GM12878 (cell line): ENCODE data around the gene SASH1. TPM values are rescaled to one million over a fixed set of nuclear protein-coding genes. Genes with fewer than 3 reads are reported as not detected.

Experiments
- ATAC-seq: fragments of 200-7000 bp; cut with Tn5 transposase; 3 replicates; pipeline ENCODE4 v1.9.1; 2020; ENCODE audit warnings: mild to moderate bottlenecking, moderate library complexity
- BruUV-seq: library from RNA; stranded (reverse); fragments of 400-500 nt; replicated peaks from 2 replicates; lab custom pipeline; 2021; lab: Mats Ljungman, UMichigan
- CTCF ChIA-PET: fragments of 300-600 bp; sonication (Branson Sonifier 250); formaldehyde crosslinking; extraction: SDS; loops from one replicate; lab custom pipeline; 2021; ENCODE audit warnings: inconsistent platforms; lab: Yijun Ruan, JAX
- POLR2A ChIA-PET: fragments of 350-600 bp; formaldehyde crosslinking; extraction: SDS; loops from one replicate; lab custom pipeline; 2021; ENCODE audit warnings: inconsistent platforms; lab: Charles Lee
- RAD21 ChIA-PET: fragments of 300-600 bp; sonication (Branson Sonifier 250); formaldehyde crosslinking; loops from one replicate; lab custom pipeline; 2023; ENCODE audit warnings: antibody characterized with exemption; ENCODE audit not compliant: unreplicated experiment; lab: Charles Lee
- SMC1A ChIA-PET: fragments of 300-600 bp; sonication (Branson Sonifier 250); formaldehyde crosslinking; loops from one replicate; lab custom pipeline; 2023; ENCODE audit not compliant: unreplicated experiment, uncharacterized antibody; lab: Charles Lee
- DNase-seq: peaks from one replicate; pipeline ENCODE4 v3.0.0-alpha.2; 2011; ENCODE audit warnings: low read depth, low spot score
- FAIRE-seq: peaks from 3 replicates; lab custom pipeline; 2011; peaks lifted over from hg19 to GRCh38; lab: Jason Lieb, UNC
- H2AFZ ChIP-seq: 2 replicates; pipeline ENCODE4 v1.6.0; 2011; ENCODE audit warnings: low read depth, low read length, control low read depth; ENCODE audit not compliant: control insufficient read depth
- H3K27ac ChIP-seq: 2 replicates; pipeline ENCODE4 v1.5.1; 2011; ENCODE audit warnings: control low read depth; ENCODE audit not compliant: control insufficient read depth, insufficient read depth
- H3K27me3 ChIP-seq, 2 experiments: replicated peaks in 1 of 2; 2 replicates each; pipeline versions ENCODE4 v1.6.0 to v1.6.1; 2011; ENCODE audit warnings: low read length in 1 of 2; ENCODE audit not compliant: control insufficient read depth in 2 of 2, insufficient read depth in 2 of 2
- H3K36me3 ChIP-seq, 2 experiments: 2 replicates each; pipeline ENCODE4 v1.5.1; 2011; ENCODE audit warnings: low read length in 1 of 2; ENCODE audit not compliant: control insufficient read depth in 2 of 2, insufficient read depth in 2 of 2
- H3K4me1 ChIP-seq: 2 replicates; pipeline ENCODE4 v1.6.1; 2011; ENCODE audit warnings: mild to moderate bottlenecking, low read length, moderate library complexity, mixed read lengths; ENCODE audit not compliant: control insufficient read depth, insufficient read depth
- H3K4me2 ChIP-seq: 2 replicates; pipeline ENCODE4 v1.6.0; 2011; ENCODE audit warnings: control low read depth; ENCODE audit not compliant: control insufficient read depth, insufficient read depth
- H3K4me3 ChIP-seq: fragments of 200-600 bp; sonication (generic); 2 replicates; pipeline ENCODE4 v1.5.1; 2016
- H3K79me2 ChIP-seq: 2 replicates; pipeline ENCODE4 v1.6.0; 2011; ENCODE audit warnings: low read length; ENCODE audit not compliant: control insufficient read depth, insufficient read depth
- H3K9ac ChIP-seq: 2 replicates; pipeline ENCODE4 v1.8.0; 2011; ENCODE audit warnings: low read length, control low read depth, mixed read lengths; ENCODE audit not compliant: control insufficient read depth, insufficient read depth
- H3K9me3 ChIP-seq: replicated peaks from 3 replicates; pipeline ENCODE4 v1.5.1; 2011; ENCODE audit warnings: mild to moderate bottlenecking, low read length; ENCODE audit not compliant: control insufficient read depth, insufficient read depth
- H4K20me1 ChIP-seq: 2 replicates; pipeline ENCODE4 v1.6.0; 2011; ENCODE audit not compliant: control insufficient read depth, insufficient read depth
- BMI1 ChIP-seq: fragments of 450-650 bp; IDR thresholded peaks from 2 replicates; pipeline ENCODE4 v1.6.1; 2016; ENCODE audit warnings: mild to moderate bottlenecking, moderate library complexity, borderline replicate concordance
- CHD1 ChIP-seq: IDR thresholded peaks from 2 replicates; pipeline ENCODE4 v1.6.1; 2012; ENCODE audit warnings: low read depth, low read length, improper control_type of control experiment
- CREM ChIP-seq: IDR thresholded peaks from 2 replicates; pipeline ENCODE4 v1.6.1; 2014; ENCODE audit warnings: antibody characterized with exemption, low read depth
- FOXK2 ChIP-seq: fragments of 450-650 bp; IDR thresholded peaks from 2 replicates; pipeline ENCODE4 v1.6.1; 2017; ENCODE audit warnings: mild to moderate bottlenecking, moderate library complexity
- POLR2AphosphoS2 ChIP-seq: IDR thresholded peaks from 2 replicates; pipeline ENCODE4 v1.6.1; 2011; ENCODE audit warnings: low read depth, mild to moderate bottlenecking, low read length, improper control_type of control experiment, moderate library complexity
- RELA ChIP-seq: fragments of 450-650 bp; IDR thresholded peaks from 2 replicates; pipeline ENCODE4 v1.8.0; 2014; ENCODE audit warnings: borderline replicate concordance; ENCODE audit not compliant: partially characterized antibody
- SIX5 ChIP-seq: IDR thresholded peaks from 2 replicates; pipeline ENCODE4 v1.6.1; 2011; ENCODE audit warnings: mild to moderate bottlenecking, low read depth, low read length, moderate library complexity; ENCODE audit not compliant: severe bottlenecking
- SKIL ChIP-seq: fragments of 450-650 bp; IDR thresholded peaks from 2 replicates; pipeline ENCODE4 v1.6.1; 2017; ENCODE audit warnings: mild to moderate bottlenecking, low read depth, inconsistent platforms; ENCODE audit not compliant: poor library complexity, severe bottlenecking
- STAT3 ChIP-seq: IDR thresholded peaks from 2 replicates; pipeline ENCODE4 v1.6.1; 2011; ENCODE audit warnings: low read depth, low read length, improper control_type of control experiment
- ZNF24 ChIP-seq: fragments of 450-650 bp; IDR thresholded peaks from 2 replicates; pipeline ENCODE4 v1.6.1; 2017; ENCODE audit warnings: antibody characterized with exemption, mild to moderate bottlenecking
- WGBS: methylation state at CpG from one replicate; pipeline ENCODE4 v1.1.6; 2016; ENCODE audit warnings: low lambda C conversion rate; ENCODE audit not compliant: insufficient replicate concordance, insufficient coverage; ENCODE audit errors: missing lambda C conversion rate; 5-methylcytosine and 5-hydroxymethylcytosine counted together
- in situ Hi-C: fragments of 300-500 bp; cut with MboI; formaldehyde crosslinking; loops from 9 replicates; pipeline ENCODE4 v1.14.3; 2018; ENCODE audit warnings: mixed read lengths
- intact Hi-C: fragments of 100-400 bp; cut with micrococcal nuclease; formaldehyde crosslinking; loops from one replicate; pipeline ENCODE4 v1.14.2; 2022; ENCODE audit not compliant: unreplicated experiment
- polyA plus RNA-seq, 11 experiments: library from polyadenylated mRNA; depleted of rRNA in 4 of 11; unstranded in 6 of 11; stranded (reverse) in 5 of 11; fragments of >200 nt; fragmentation: Nextera tagmentation in 4 of 11; fragmentation: Illumina TruSeq in 1 of 11; extraction: Ambion mirVana in 4 of 11; extraction: Trizol in 1 of 11; gene quantifications; 1 replicate in 1 of 11; 2 replicates in 10 of 11; pipeline versions ENCODE4 v1.2.1 to v1.2.3, GENCODE V29; 2011 to 2016; ENCODE audit warnings: inconsistent platforms in 2 of 11, missing spikeins in 2 of 11, low read depth in 1 of 11
- total RNA-seq, 4 experiments: library from RNA; depleted of rRNA in 3 of 4; stranded (reverse); fragments of >200 nt in 3 of 4; fragmentation: Illumina TruSeq in 1 of 4; extraction: Trizol in 1 of 4; gene quantifications; 2 replicates each; pipeline versions ENCODE4 v1.2.1 to v1.2.3, GENCODE V29; 2013 to 2021
- TF ChIP-seq, protein P1 (sequence below): fragments of 450-650 bp; IDR thresholded peaks from 2 replicates; pipeline ENCODE4 v1.6.1; 2017; ENCODE audit warnings: low read depth, mild to moderate bottlenecking, moderate library complexity
- TF ChIP-seq, protein P2 (sequence below): fragments of 450-650 bp; IDR thresholded peaks from 2 replicates; pipeline ENCODE4 v1.6.1; 2017; ENCODE audit warnings: mild to moderate bottlenecking
- TF ChIP-seq, protein P3 (sequence below): IDR thresholded peaks from 2 replicates; pipeline ENCODE4 v1.6.1; 2011; ENCODE audit warnings: borderline replicate concordance, low read depth, mild to moderate bottlenecking, moderate library complexity, low read length; ENCODE audit not compliant: insufficient read depth, poor library complexity, severe bottlenecking
- TF ChIP-seq, protein P4 (sequence below): fragments of 450-650 bp; IDR thresholded peaks from 2 replicates; pipeline ENCODE4 v1.6.1; 2018; ENCODE audit warnings: borderline replicate concordance, mild to moderate bottlenecking; ENCODE audit not compliant: partially characterized antibody

Gene SASH1
- total and polyA plus RNA-seq, 10 of the 15 experiments (the other 5 are each of a cell fraction or from before 2014, with no cell fraction given), result 0.01 to 0.73 (median 0.14) TPM; not detected in 4

GRCh38 chr6:148517470-148517869 is 174.8 kb downstream of the SASH1 start:
- ChIA-PET POLR2A (no interaction called here), RAD21 (no interaction called here), CTCF (interaction anchor here (1.6 kb wide), 1 partner anchor 11 kb away, joined by 3 read pairs; no protein-coding TSS in a partner anchor), SMC1A (no interaction called here)
- Histone ChIP-seq H4K20me1 (no peaks in the 10 kb centered on the region; the same call in 1 of the 2 replicates), H3K27ac (no peak overlapping the region), H2AFZ (no peak overlapping the region), H3K79me2 (no peaks in the 10 kb centered on the region), H3K9ac (no peak overlapping the region), H3K4me1 (peaks cover 6% of the 10 kb centered on the region), H3K9me3 (no peaks in the 10 kb centered on the region; the same call in 2 of the 3 replicates), H3K4me3 (no peak overlapping the region), H3K36me3 (no peaks in the 10 kb centered on the region), H3K27me3 (peaks cover 0 to 3% of the 10 kb centered on the region in 2 experiments; a peak in 2 of 4 replicates), H3K4me2 (no peak overlapping the region)
- FAIRE-seq (no peak), ATAC-seq (no peak), DNase-seq (no peak)
- in situ Hi-C loops (no loop called here), intact Hi-C loops (no loop called here)
- BruUV-seq, result no TSS peak
- 76% methylated on average over 10 of the region's 10 CpGs for WGBS
- TF ChIP-seq, protein P1, sequence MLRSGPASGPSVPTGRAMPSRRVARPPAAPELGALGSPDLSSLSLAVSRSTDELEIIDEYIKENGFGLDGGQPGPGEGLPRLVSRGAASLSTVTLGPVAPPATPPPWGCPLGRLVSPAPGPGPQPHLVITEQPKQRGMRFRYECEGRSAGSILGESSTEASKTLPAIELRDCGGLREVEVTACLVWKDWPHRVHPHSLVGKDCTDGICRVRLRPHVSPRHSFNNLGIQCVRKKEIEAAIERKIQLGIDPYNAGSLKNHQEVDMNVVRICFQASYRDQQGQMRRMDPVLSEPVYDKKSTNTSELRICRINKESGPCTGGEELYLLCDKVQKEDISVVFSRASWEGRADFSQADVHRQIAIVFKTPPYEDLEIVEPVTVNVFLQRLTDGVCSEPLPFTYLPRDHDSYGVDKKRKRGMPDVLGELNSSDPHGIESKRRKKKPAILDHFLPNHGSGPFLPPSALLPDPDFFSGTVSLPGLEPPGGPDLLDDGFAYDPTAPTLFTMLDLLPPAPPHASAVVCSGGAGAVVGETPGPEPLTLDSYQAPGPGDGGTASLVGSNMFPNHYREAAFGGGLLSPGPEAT, result no peak
- TF ChIP-seq SIX5 (no peak), CREM (no peak), CHD1 (no peak), SKIL (no peak), RELA (no peak), ZNF24 (no peak), FOXK2 (no peak), BMI1 (no peak), STAT3 (no peak), POLR2AphosphoS2 (no peak)
- TF ChIP-seq, protein P2, sequence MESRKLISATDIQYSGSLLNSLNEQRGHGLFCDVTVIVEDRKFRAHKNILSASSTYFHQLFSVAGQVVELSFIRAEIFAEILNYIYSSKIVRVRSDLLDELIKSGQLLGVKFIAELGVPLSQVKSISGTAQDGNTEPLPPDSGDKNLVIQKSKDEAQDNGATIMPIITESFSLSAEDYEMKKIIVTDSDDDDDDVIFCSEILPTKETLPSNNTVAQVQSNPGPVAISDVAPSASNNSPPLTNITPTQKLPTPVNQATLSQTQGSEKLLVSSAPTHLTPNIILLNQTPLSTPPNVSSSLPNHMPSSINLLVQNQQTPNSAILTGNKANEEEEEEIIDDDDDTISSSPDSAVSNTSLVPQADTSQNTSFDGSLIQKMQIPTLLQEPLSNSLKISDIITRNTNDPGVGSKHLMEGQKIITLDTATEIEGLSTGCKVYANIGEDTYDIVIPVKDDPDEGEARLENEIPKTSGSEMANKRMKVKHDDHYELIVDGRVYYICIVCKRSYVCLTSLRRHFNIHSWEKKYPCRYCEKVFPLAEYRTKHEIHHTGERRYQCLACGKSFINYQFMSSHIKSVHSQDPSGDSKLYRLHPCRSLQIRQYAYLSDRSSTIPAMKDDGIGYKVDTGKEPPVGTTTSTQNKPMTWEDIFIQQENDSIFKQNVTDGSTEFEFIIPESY, result no peak
- TF ChIP-seq, protein P3, sequence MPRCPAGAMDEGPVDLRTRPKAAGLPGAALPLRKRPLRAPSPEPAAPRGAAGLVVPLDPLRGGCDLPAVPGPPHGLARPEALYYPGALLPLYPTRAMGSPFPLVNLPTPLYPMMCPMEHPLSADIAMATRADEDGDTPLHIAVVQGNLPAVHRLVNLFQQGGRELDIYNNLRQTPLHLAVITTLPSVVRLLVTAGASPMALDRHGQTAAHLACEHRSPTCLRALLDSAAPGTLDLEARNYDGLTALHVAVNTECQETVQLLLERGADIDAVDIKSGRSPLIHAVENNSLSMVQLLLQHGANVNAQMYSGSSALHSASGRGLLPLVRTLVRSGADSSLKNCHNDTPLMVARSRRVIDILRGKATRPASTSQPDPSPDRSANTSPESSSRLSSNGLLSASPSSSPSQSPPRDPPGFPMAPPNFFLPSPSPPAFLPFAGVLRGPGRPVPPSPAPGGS, result no peak
- TF ChIP-seq, protein P4, sequence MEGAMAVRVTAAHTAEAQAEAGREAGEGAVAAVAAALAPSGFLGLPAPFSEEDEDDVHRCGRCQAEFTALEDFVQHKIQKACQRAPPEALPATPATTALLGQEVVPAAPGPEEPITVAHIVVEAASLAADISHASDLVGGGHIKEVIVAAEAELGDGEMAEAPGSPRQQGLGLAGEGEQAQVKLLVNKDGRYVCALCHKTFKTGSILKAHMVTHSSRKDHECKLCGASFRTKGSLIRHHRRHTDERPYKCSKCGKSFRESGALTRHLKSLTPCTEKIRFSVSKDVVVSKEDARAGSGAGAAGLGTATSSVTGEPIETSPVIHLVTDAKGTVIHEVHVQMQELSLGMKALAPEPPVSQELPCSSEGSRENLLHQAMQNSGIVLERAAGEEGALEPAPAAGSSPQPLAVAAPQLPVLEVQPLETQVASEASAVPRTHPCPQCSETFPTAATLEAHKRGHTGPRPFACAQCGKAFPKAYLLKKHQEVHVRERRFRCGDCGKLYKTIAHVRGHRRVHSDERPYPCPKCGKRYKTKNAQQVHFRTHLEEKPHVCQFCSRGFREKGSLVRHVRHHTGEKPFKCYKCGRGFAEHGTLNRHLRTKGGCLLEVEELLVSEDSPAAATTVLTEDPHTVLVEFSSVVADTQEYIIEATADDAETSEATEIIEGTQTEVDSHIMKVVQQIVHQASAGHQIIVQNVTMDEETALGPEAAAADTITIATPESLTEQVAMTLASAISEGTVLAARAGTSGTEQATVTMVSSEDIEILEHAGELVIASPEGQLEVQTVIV, result no peak
